ENCODE measurements around the gene MTTP.

DNA sequence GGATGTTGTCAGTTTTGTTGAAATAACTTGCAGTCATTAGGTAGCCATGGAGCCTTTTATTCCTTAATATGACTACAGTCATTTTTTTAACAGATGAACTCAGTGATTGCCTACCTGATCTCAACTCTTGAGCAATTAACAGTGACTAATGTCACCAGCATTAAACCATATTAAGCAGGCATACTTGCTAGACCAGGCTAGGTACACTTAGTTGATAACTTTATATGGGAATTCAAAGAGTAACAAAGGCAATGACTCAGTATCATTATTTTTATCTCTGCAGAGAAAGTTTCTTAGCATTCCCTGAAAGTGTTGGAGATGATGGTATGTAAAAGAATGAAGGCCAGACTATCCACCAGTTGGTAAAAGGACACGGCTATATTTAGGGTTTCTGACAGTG, 83.2 kb downstream of the MTTP start, which contains the start of gene C4orf54:
- TF ChIP-seq TAF1 (IDR thresholded peaks at IDR 0.05; ENCODE audit: low read depth) (no peak), NFIC (IDR thresholded peaks at IDR 0.05) (no peak), YY1 (IDR thresholded peaks at IDR 0.05; ENCODE audit: low read depth) (no peak), EGR1 (IDR thresholded peaks at IDR 0.05) (no peak), CEBPB (IDR thresholded peaks at IDR 0.05) (no peak)
- TF ChIP-seq, protein P1, sequence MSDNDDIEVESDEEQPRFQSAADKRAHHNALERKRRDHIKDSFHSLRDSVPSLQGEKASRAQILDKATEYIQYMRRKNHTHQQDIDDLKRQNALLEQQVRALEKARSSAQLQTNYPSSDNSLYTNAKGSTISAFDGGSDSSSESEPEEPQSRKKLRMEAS (IDR thresholded peaks at IDR 0.05): no peak
- TF ChIP-seq, protein P2, sequence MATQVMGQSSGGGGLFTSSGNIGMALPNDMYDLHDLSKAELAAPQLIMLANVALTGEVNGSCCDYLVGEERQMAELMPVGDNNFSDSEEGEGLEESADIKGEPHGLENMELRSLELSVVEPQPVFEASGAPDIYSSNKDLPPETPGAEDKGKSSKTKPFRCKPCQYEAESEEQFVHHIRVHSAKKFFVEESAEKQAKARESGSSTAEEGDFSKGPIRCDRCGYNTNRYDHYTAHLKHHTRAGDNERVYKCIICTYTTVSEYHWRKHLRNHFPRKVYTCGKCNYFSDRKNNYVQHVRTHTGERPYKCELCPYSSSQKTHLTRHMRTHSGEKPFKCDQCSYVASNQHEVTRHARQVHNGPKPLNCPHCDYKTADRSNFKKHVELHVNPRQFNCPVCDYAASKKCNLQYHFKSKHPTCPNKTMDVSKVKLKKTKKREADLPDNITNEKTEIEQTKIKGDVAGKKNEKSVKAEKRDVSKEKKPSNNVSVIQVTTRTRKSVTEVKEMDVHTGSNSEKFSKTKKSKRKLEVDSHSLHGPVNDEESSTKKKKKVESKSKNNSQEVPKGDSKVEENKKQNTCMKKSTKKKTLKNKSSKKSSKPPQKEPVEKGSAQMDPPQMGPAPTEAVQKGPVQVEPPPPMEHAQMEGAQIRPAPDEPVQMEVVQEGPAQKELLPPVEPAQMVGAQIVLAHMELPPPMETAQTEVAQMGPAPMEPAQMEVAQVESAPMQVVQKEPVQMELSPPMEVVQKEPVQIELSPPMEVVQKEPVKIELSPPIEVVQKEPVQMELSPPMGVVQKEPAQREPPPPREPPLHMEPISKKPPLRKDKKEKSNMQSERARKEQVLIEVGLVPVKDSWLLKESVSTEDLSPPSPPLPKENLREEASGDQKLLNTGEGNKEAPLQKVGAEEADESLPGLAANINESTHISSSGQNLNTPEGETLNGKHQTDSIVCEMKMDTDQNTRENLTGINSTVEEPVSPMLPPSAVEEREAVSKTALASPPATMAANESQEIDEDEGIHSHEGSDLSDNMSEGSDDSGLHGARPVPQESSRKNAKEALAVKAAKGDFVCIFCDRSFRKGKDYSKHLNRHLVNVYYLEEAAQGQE (IDR thresholded peaks at IDR 0.05; ENCODE audit: low read depth): no peak
